SKM-1 (cell line): Measurements from ENCODE around the gene FUOM.

ENCODE experiments used
- DNase-seq: peaks from one replicate; lab custom pipeline; 2025; ENCODE audit not compliant: unreplicated experiment; lab: John Stamatoyannopoulos, UW

Gene FUOM, protein sequence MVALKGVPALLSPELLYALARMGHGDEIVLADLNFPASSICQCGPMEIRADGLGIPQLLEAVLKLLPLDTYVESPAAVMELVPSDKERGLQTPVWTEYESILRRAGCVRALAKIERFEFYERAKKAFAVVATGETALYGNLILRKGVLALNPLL

DNA sequence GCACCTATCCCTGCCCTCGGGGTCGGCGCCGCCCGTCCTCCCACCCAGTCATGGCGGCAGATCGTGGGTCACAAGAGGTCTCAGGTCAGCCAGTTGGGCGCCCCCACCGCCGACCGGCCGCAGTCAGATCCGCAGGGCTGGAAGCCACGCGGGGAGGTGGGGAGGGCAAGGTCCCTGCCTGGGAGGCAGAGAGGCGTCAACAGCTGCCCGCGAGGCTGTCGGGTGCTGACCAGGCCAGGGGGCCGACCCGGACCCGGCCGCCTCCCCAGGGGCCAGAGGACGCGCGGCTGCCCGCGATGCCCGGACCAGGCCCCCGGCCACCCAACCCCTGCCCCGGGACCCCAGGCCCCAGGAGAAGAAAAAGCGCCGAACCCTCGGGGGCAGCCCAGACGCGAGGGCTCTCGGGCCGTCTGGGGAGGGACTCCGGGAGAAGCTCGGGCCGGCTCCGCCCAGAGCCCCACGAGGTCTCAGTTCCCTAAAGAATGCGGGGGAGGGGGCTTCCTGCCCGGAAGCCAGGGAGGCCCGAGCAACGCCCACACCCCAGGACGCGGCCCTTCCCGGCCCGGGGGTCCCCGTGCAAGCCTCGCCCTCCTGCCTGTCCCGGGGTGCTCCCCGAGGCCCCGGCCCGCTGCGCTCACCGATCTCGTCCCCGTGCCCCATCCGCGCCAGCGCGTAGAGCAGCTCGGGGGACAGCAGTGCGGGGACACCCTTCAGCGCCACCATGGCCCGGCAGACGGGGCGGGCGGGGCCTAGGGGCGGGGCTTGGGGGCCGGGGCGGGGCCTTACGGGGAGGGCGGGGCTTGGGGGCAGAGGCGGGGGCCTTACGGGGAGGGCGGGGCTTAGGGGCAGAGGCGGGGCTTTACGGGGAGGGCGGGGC is at the start of gene FUOM:
TSS of gene FUOM (minus strand) at position 735 of the 877 bp plus-strand sequence. CDS start at position 723, 12 bp downstream.
- peak; percentile 66 for DNase-seq

DNA sequence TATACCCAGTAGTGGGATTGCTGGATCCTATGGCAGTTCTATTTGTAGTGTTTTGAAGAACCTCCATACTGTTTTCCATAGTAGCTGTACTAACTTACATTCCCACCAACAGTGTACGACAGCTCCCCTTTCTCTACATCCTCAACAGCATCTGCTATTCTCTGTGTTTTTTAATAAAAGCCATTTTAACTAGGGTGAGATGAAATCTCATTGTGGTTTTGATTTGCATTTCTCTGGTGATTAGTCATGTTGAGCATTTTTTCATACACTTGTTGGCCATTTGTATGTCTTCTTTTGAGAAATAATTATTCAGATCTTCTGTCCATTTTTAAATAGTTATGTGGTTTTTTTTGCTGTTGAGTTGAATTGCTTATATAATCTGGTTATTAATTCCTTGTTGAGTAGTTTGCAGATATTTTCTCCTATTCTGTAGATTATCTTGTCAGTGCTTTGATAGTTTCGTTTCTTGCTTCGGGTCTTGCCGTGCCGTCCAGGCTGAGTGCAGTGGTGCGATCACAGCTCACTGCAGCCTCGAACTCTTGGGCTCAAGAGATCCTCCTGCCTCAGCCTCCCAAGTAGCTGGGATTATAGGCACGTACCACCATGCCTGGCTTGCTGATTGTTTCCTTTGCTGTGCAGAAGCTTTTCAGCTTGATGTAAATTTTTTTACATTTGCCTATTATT is 48.2 kb upstream of the FUOM start:
- no peak for DNase-seq

DNA sequence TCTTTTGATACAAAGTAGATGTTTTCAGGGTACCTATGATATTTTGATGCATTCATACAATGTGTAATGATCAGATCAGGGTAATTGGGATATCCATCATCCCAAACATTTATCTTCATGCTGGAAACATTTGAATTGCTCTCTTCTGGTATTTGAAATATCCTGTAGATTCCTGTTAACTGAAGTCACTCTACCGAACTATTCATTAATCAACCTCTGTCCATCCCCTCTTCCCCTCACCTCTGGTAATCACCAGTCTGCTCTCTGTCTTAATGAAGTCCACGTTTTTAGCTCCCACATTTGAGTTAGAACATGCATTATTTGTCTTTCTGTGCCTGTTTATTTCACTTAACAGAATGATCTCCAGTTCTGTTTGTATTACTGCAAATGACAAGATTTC is 47.5 kb upstream of the FUOM start:
- no peak for DNase-seq

DNA sequence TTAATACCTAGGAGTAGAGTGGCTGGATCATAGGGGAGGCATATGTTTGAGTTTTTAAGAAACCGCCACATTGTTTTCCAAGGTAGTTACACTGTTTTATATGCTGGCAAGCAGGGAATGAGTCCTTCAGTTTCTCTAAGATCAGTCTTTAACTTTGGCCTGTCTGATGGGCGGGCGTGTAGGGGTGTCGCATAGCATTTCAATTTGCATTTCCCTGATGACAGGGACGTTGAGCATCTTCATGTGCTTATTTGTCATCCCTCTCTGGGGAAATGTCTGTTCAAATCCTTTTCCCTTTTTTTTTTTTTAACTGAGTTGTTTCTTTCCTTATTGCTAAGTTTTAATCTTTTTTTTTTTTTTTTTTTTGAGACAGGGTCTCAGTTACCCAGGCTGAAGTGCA is 46.0 kb upstream of the FUOM start:
- no peak for DNase-seq

DNA sequence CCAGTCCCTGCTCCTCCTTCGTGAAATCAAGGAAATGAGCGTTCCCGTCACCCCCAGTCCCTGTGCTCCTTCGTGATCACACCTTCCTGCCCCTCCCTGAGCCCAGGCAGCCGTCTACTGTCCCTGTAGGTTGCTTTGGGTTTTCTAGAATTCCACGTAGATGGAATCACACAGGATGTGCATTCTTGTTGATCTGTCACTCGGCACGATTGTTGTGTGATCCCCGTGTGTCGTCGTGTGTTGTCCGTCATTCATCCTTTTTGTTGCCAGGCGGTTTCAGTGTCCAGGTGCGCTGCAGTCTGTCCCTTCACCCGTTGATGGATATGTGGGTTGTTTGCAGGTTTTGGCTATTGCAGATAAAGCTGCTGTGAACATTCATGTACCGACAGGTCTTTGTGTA is 45.5 kb upstream of the FUOM start:
- no peak for DNase-seq

DNA sequence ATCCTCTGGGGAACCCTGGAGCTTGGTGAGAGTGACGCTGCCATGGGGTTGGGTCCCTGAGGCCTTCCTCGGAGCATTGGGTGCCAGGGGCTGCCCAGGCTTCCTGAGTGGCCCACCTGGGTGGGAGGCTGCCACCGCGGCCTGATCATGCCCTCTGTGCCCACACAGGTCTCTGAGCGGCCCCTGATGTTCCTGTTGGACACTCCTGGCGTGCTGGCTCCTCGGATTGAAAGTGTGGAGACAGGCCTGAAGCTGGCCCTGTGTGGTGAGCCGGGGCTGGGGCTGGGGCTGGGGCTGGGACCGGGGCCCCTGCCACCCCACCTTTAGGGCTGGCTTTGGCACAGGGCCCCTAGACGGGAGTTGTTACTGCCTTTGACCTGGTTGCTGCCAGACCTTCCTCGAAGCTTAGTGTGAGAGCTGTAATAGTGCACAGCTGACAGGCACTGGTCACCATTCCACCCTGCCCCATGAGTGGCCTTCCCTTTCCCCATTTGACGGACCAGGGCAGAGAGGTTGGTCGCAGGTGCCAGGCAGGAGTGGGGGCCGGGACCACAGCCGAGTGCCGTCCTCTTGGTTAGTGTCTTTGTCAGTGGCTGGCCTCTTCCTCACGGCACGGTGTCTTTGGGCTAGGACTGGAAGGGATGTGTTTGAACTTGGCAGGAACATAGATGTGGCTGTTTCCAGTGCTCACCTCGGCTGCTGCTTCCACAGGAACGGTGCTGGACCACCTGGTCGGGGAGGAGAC is 44.3 kb upstream of the FUOM start:
- DNase-seq: no peak

DNA sequence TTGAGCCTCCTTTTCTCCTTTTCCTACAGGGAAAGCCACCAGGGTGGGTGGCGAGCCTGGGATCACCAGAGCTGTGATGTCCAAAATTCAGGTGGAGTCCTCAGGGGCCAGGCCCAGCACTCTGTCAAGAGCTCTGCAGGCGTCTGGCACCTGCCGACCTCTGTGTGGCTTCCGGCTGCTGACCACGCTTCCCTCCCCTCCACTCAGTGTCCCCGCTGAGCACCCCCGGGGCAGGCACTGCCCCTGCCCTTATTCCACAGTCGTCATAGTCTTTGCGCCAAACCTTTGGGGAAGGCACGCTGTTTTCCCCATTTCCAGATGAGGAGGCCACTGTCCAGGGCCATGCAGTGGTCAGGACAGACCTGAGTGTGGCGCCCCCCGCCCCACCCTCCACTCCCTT is 43.7 kb upstream of the FUOM start:
- no peak for DNase-seq

DNA sequence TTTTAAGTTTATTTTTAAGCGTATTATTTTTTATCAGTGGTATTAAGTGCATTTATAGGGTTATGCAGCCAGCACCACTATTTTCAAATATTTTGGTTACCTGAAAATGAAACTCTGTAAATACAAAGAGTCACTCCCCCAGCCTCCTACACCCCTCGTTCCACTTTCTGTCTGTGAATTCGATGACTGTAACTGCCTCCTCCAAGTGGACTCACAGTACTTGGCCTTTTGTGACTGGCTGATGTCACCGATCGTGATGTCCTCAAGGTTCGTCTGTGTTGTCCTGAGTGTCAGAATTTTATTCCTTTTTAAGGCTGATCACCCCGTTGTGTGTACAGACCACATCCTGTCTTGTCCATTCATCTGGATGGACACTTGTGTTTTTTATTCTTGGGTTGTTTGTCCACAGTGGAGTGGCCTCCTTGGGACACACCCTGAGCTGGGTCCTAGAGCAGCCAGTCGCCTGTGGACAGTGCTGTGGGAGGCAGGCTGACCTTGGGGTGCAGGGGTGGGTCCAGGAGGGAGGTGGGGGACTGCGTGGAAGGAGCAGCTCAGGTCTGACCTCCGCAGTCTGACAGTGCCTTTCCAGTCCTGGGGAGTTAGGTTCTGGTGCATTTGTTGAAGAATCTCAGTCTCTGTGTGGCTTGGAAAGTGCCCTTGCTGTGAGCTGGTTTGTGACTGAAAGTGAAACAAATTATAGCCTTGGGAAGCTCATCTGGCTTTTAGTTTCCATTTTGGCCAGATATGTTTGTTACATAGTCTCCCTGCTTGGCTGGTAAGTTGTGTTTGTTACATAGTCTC is 43.0 kb upstream of the FUOM start:
- no peak for DNase-seq

DNA sequence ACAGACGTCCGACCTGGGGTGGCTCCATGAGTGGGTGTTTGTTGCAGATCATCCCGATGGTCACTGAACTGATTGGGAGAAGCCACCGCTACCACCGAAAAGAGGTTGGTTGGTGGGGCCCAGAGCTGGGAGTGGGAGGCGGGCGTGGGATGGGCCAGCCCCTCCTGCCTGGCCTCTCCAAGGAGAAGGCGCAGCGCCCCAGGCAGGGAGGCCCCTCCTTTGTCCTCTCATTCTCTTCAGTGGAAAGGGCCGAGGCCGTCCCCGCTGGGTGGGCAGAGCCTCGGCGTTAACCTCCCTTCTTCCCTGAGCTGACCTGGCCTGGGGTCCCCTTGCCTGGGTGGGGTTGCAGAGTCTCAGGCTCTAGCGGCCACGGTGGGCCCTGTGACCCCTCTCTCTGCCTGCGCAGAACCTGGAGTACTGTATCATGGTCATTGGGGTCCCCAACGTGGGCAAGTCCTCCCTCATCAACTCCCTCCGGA is 41.3 kb upstream of the FUOM start:
- no peak for DNase-seq

DNA sequence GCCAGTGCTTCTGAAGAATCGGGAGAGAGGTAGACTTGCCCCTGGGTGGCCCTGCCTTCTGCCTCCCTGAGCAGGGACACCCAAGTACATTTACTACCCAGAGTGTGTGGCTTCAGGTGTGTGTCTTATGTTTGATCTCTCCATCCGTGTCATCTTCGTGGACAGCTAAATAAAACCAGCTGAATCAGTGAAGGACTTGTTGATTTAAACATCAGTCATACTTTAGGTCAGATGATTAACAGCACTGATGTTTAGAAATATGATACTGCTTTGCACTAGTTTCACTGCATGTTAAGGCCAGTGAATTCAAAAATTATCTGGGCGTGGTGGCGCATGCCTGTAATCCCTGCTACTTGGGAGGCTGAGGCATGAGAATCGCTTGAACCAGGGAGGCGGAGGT is 40.1 kb upstream of the FUOM start:
- no peak for DNase-seq

DNA sequence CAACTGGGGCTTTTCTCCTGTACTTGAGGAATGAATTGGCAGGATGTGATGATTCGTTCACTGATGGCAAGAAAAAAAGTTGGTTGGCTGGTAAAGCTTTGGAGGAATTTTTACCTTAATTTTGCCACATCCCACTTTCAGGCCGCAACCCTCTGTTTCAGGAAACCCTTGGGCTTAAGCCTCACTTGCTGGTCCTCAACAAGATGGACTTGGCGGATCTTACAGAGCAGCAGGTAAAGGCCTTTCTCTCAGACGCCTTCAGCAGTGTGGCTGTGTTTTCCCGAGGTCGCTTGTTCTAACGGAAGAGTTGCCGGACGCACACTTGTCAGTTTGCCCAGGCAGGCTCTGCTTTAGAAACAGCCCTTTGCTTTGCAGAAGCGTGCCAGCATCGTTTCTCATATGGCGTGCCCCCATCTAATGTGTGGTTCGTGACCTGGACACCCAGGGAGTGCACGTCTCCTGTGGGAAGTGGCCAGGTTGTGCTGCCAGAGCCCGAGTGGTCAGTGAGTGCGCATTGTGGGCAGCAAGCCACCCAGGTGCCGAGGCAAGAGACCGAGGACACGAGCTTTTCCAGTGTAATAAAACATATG is 38.3 kb upstream of the FUOM start:
- no peak for DNase-seq

DNA sequence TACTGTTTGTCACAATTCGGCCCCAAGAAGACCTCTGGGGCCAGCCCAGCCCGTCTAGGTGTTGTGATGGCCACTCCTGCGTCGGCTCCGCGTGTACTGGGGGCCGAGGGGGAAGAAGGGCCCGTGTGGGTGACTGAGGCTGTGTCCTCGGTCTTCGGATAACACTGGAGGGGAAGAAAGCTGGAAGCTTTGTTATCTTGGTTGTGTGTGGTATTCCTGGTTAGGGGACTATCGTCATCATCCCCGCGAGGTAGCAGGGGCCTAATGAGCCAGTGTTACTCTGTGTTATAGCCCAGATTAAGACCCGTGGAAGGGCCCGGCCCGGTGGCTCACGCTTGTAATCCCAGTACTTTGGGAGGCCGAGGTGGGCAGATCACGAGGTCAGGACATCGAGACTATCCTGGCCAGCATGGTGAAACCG is 37.0 kb upstream of the FUOM start:
- no peak for DNase-seq

DNA sequence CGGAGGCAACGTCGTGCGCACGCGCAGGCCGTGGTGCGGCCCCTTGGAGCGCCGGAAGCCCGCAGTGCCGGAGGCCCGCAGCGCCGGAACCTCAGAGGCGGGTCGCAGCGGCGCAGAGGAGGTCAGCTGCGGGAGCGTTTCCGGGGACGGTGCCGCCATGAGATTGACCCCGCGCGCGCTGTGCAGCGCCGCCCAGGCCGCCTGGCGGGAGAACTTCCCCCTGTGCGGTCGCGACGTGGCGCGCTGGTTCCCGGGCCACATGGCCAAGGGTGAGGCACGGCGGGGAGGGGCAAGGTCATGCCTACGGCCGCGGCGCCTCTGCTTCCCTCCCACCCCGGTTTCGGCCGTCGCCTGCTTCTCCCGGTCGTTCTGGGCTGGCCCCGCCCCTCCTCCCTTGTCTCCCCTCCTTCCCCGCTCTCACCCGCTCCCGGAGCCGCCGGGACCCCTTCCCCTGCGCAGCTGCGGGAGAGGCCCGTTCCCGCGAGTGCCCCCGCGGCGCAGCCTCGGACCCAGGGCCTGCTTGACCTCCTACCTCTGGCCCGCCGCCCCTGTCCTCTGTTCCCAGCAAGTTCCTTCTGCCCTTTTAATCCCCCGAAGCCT is 36.3 kb upstream of the FUOM start, which contains the start of gene MTG1:
TSS of gene MTG1 (plus strand) at position 94 of the 600 bp plus-strand sequence. CDS start at position 158, 64 bp downstream.
- peak; percentile 72 for DNase-seq

DNA sequence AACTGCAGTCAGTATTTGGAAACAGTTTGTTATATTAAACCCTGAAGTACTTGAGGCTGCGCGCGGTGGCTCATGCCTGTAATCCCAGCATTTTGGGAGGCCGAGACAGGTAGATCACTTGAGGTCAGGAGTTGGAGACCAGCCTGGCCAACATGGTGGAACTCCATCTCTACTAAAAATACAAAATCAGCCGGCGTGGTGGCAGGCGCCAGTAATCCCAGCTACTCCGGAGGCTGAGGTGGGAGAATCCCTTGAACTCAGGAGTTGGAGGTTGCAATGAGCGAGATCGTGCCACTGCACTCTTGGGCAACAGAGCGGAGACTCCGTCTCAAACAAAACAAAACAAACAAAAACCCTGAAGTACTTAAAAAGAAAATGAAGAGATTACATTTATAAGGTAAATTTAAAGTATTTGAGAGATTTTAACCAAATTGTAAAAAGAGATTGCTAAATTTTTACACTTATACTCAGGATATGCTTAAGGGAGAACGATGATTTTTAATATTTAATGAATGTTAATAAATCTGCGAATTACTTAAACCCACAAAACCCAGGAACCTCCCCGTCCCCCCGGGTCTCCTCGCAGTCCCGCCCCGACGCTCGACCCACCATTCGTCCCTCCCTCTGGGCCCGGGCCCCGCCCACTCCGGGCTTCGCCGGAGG is 35.7 kb upstream of the FUOM start:
- no peak for DNase-seq

DNA sequence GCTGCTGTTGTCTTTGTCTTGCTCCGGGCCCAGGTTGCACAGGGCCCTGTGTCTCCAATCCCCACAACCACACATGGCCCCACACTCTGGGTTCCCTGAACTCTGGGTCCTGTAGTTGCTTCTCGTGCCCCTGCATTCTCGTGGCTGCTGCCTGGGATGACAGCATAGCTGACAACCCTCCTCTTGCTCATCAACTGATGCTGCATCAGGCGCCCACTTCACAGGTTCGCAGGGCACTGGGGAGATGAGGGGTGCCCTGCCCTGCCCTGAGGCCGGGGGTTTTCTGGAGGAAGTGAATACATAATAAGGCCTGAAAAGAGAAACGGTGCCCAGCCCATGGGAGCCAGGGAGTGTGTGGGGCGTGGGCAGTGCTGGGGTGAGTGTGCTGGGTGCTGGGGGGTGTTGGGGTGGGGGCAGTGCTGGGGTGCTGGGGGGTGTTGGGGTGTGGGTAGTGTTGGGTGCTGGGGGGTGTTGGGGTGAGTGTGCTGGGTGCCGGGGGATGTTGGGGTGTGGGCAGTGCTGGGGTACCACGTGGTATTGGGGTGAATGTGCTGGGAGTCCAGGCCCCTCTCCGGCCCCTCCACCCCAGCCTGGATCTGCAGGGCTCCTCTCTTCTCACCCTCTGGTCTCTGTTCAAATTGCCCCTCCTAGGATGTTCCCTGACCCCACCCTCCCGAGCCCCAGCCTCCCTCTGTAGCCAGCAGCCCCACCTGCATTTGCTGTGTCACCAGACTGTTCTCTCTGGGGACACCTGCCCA is 34.1 kb upstream of the FUOM start:
- DNase-seq: no peak

DNA sequence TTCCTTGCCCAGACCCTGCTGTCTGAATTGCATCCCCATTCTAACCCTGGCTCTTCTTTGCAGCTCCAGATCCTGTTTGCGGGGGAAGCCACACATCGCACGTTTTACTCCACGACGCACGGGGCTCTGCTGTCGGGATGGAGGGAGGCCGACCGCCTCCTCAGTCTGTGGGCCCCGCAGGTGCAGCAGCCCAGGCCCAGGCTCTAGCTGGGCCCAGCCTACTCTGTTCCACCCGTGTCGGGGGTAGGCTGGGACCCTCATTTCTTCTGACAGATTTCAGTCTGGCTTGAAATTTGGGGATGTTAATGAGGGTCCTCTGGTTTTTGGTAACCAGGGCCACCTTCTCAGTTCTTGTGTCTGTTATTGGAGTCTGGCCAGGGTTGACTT is 33.4 kb upstream of the FUOM start:
- DNase-seq: no peak

DNA sequence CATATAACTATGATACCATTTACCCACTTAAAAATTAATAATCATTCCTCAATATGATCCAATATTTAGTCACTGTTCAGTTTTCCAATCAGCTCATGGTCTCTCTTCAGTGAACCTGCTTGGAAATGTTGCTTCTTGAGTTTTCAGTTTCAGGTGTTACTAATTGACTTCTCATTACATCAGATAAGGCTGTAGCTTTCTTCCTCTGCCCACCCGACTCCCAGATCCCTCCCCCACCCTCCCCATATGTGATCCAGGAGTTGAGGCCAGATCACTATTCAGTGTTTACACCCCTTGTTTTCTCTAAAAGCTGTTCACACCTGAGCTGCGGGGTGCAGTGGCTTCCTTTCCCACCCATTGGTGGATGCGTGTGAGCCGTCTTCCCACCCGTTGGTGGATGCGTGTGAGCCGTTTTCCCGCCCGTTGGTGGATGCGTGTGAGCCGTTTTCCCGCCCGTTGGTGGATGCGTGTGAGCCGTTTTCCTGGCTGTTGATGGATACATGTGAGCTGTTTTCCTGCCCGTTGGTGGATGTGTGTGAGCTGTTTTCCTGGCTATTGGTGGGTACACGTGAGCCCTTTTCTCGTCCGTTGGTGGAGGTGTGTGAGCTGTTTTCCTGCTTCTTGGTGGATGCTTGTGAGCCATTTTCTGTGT is 32.9 kb upstream of the FUOM start:
- DNase-seq: no peak
